Activated CD8-positive, alpha-beta T cell treated with anti-CD3 and anti-CD28 coated beads for 36 hours (primary cell): ENCODE data around the gene QSOX2. TPM values are rescaled to one million over a fixed set of nuclear protein-coding genes. Genes with fewer than 3 reads are reported as not detected.

Experiments used
- ATAC-seq: fragments of 200-7000 bp; cut with Tn5 transposase; one replicate; pipeline ENCODE4 v1.10.0; 2021; ENCODE audit warnings: mild to moderate bottlenecking, moderate library complexity
- CTCF ChIA-PET: fragments of 350-600 bp; sonication (Branson Sonifier 250); formaldehyde crosslinking; loops from one replicate; lab custom pipeline; 2021; ENCODE audit warnings: antibody characterized with exemption; lab: Charles Lee
- POLR2A ChIA-PET: fragments of 350-600 bp; sonication (Branson Sonifier 250); formaldehyde crosslinking; loops from one replicate; lab custom pipeline; 2021; ENCODE audit warnings: antibody characterized with exemption; lab: Charles Lee
- DNase-seq: peaks from one replicate; pipeline ENCODE4 v3.0.0-alpha.2; 2020
- H3K27ac Mint-ChIP-seq: one replicate; pipeline ENCODE4 v1.8.0; 2021; ENCODE audit warnings: mild to moderate bottlenecking, mixed read lengths
- H3K27me3 Mint-ChIP-seq: one replicate; pipeline ENCODE4 v1.8.0; 2021; ENCODE audit warnings: mixed read lengths
- H3K36me3 Mint-ChIP-seq: one replicate; pipeline ENCODE4 v1.8.0; 2021; ENCODE audit warnings: low read depth, mixed read lengths
- H3K4me1 Mint-ChIP-seq: one replicate; pipeline ENCODE4 v1.8.0; 2021; ENCODE audit warnings: low read depth, mixed read lengths
- H3K4me3 Mint-ChIP-seq: one replicate; pipeline ENCODE4 v1.8.0; 2021; ENCODE audit warnings: mild to moderate bottlenecking, moderate library complexity, mixed read lengths
- H3K9me3 Mint-ChIP-seq: one replicate; pipeline ENCODE4 v1.8.0; 2021; ENCODE audit warnings: mixed read lengths
- CTCF ChIP-seq: fragments of 200-600 bp; IDR thresholded peaks from one replicate; pipeline ENCODE4 v1.8.0; 2022; ENCODE audit warnings: antibody characterized with exemption, mild to moderate bottlenecking
- intact Hi-C: fragments of 100-400 bp; cut with micrococcal nuclease; formaldehyde crosslinking; loops from one replicate; pipeline ENCODE4 v1.10.0; 2022
- total RNA-seq, 2 experiments: library from RNA; stranded (reverse); gene quantifications; one replicate each; pipeline ENCODE4 v1.2.3, GENCODE V29; 2021

QSOX2 gene
- total RNA-seq, 2 experiments from 2014 or later: 21.0 to 21.5 TPM

GRCh38 chr9:136182420-136182787 lies 63.2 kb downstream of the QSOX2 start:
- ATAC-seq: no peak
- no peak overlapping the region for H3K27ac Mint-ChIP-seq
- H3K4me3 Mint-ChIP-seq: no peak overlapping the region
- peaks cover 5% of the 10 kb centered on the region for H3K27me3 Mint-ChIP-seq
- intact Hi-C loops: no loop called here
- H3K9me3 Mint-ChIP-seq: no peaks in the 10 kb centered on the region
- no peak for DNase-seq
- no peak for TF ChIP-seq CTCF
- POLR2A ChIA-PET: no interaction called here
- CTCF ChIA-PET: no interaction called here
- H3K36me3 Mint-ChIP-seq: no peaks in the 10 kb centered on the region
- H3K4me1 Mint-ChIP-seq: no peaks in the 10 kb centered on the region

GRCh38 chr9:136181784-136182419 lies 63.7 kb downstream of the QSOX2 start:
- peaks cover 4% of the 10 kb centered on the region for H3K27me3 Mint-ChIP-seq
- intact Hi-C loops: no loop called here
- no peak for TF ChIP-seq CTCF
- H3K9me3 Mint-ChIP-seq: no peaks in the 10 kb centered on the region
- no peak for DNase-seq
- ATAC-seq: no peak
- H3K4me1 Mint-ChIP-seq: no peaks in the 10 kb centered on the region
- ChIA-PET POLR2A (no interaction called here), CTCF (no interaction called here)
- no peak overlapping the region for H3K4me3 Mint-ChIP-seq
- H3K36me3 Mint-ChIP-seq: no peaks in the 10 kb centered on the region
- no peak overlapping the region for H3K27ac Mint-ChIP-seq

GRCh38 chr9:136180586-136180985 lies 65.0 kb downstream of the QSOX2 start:
- no peak overlapping the region for H3K4me3 Mint-ChIP-seq
- ChIA-PET CTCF (interaction anchor here (1.6 kb wide), 1 partner anchor 102 kb away, joined by 3 read pairs; no protein-coding TSS in a partner anchor), POLR2A (no interaction called here)
- no peak overlapping the region for H3K27ac Mint-ChIP-seq
- no peak for DNase-seq
- intact Hi-C loops: no loop called here
- H3K36me3 Mint-ChIP-seq: no peaks in the 10 kb centered on the region
- H3K4me1 Mint-ChIP-seq: no peaks in the 10 kb centered on the region
- H3K9me3 Mint-ChIP-seq: no peaks in the 10 kb centered on the region
- ATAC-seq: no peak
- peaks cover 4% of the 10 kb centered on the region for H3K27me3 Mint-ChIP-seq
- TF ChIP-seq CTCF: no peak

- CTCF ChIA-PET: interaction anchor here (1.6 kb wide), 1 partner anchor 102 kb away, joined by 3 read pairs; no protein-coding TSS in a partner anchor
- DNase-seq (no peak), ATAC-seq (no peak)
- no peak for TF ChIP-seq CTCF
- Mint-ChIP-seq H3K36me3 (no peaks in the 10 kb centered on the region), H3K27me3 (peaks cover 2% of the 10 kb centered on the region), H3K4me1 (no peaks in the 10 kb centered on the region), H3K4me3 (no peak overlapping the region), H3K27ac (no peak overlapping the region), H3K9me3 (no peaks in the 10 kb centered on the region)
- POLR2A ChIA-PET: no interaction called here
- intact Hi-C loops: no loop called here
Observed at GRCh38 chr9:136179761-136180160, 65.9 kb downstream of the QSOX2 start.

- TF ChIP-seq CTCF: no peak
- ChIA-PET CTCF (interaction anchor here (1.6 kb wide), 1 partner anchor 103 kb away, joined by 3 read pairs; no protein-coding TSS in a partner anchor), POLR2A (no interaction called here)
- H3K27me3 Mint-ChIP-seq: no peaks in the 10 kb centered on the region
- intact Hi-C loops: no loop called here
- H3K9me3 Mint-ChIP-seq: no peaks in the 10 kb centered on the region
- H3K4me3 Mint-ChIP-seq: no peak overlapping the region
- no peaks in the 10 kb centered on the region for H3K36me3 Mint-ChIP-seq
- ATAC-seq (no peak), DNase-seq (no peak)
- no peaks in the 10 kb centered on the region for H3K4me1 Mint-ChIP-seq
- H3K27ac Mint-ChIP-seq: no peak overlapping the region
Observed at GRCh38 chr9:136179101-136179616, 66.5 kb downstream of the QSOX2 start.
